Right lobe of liver (tissue), 4 donors: ENCODE measurements around the gene ITGA3.

Source experiments
- CTCF ChIP-seq, 4 donors: fragments of 200-600 bp in 3 of 4; fragments of 450-650 bp in 1 of 4; IDR thresholded peaks; one replicate each; pipeline versions ENCODE4 v1.5.1 to v1.8.0; 2016 to 2022; ENCODE audit warnings: antibody characterized with exemption in 4 of 4, mild to moderate bottlenecking in 2 of 4
- POLR2A ChIP-seq: fragments of 450-650 bp; IDR thresholded peaks from one replicate; pipeline ENCODE4 v1.6.1; 2017; ENCODE audit warnings: antibody characterized with exemption, mild to moderate bottlenecking
- donor health status: DM: no; HTN: no; CAD: no.
- donor health status: DM: no; HTN: no; CAD: no.
- donor health status: DM: no; HTN: yes; CAD: no.

GRCh38 chr17:50094243-50094752, 38.4 kb downstream of the ITGA3 start:
- TF ChIP-seq CTCF (IDR thresholded peaks at IDR 0.05) (peak; percentile 90 to 98 (median 92)), POLR2A (no peak)
